GM18951 (cell line): ENCODE results near the gene DTX4.

Experiments
- POLR2A ChIP-seq: IDR thresholded peaks from 4 replicates; pipeline ENCODE4 v1.6.1; 2011; ENCODE audit warnings: mild to moderate bottlenecking; ENCODE audit not compliant: insufficient read length, insufficient read depth; ENCODE audit errors: extremely low read depth
- in situ Hi-C: fragments of 300-500 bp; cut with MboI; formaldehyde crosslinking; loops from one replicate; pipeline ENCODE4 v1.12.0; 2022; ENCODE audit warnings: low sequenced_read_pairs, mixed read lengths, inconsistent platforms; ENCODE audit not compliant: unreplicated experiment

The DTX4 gene

GRCh38 chr11:59179121-59179520, 7.2 kb downstream of the DTX4 start:
- in situ Hi-C loops, result no loop called here
- TF ChIP-seq POLR2A, result no peak

GRCh38 chr11:59180168-59180776, 8.3 kb downstream of the DTX4 start:
- in situ Hi-C loops, result no loop called here
- no peak for TF ChIP-seq POLR2A

GRCh38 chr11:59180907-59181306, 9.0 kb downstream of the DTX4 start:
- in situ Hi-C loops, result no loop called here
- no peak for TF ChIP-seq POLR2A

GRCh38 chr11:59181746-59182456, 10.0 kb downstream of the DTX4 start:
- in situ Hi-C loops, result no loop called here
- no peak for TF ChIP-seq POLR2A

- in situ Hi-C loops, result no loop called here
- no peak for TF ChIP-seq POLR2A
Measured at GRCh38 chr11:59182457-59183151, 10.7 kb downstream of the DTX4 start.

GRCh38 chr11:59183771-59184170, 11.8 kb downstream of the DTX4 start:
- in situ Hi-C loops, result no loop called here
- no peak for TF ChIP-seq POLR2A

GRCh38 chr11:59184691-59185339, 12.9 kb downstream of the DTX4 start:
- no peak for TF ChIP-seq POLR2A
- in situ Hi-C loops, result no loop called here

- no peak for TF ChIP-seq POLR2A
- in situ Hi-C loops, result no loop called here
Measured at GRCh38 chr11:59185386-59185945, 13.5 kb downstream of the DTX4 start.

- in situ Hi-C loops, result no loop called here
- TF ChIP-seq POLR2A, result no peak
Measured at GRCh38 chr11:59186130-59186594, 14.2 kb downstream of the DTX4 start.

- in situ Hi-C loops, result no loop called here
- TF ChIP-seq POLR2A, result no peak
Measured at GRCh38 chr11:59187035-59187434, 15.1 kb downstream of the DTX4 start.

- no peak for TF ChIP-seq POLR2A
- in situ Hi-C loops, result no loop called here
Measured at GRCh38 chr11:59187587-59187986, 15.7 kb downstream of the DTX4 start.

GRCh38 chr11:59188954-59189353, 17.0 kb downstream of the DTX4 start:
- in situ Hi-C loops, result no loop called here
- no peak for TF ChIP-seq POLR2A

- TF ChIP-seq POLR2A, result no peak
- in situ Hi-C loops, result loop anchor here (10.0 kb wide), 1 partner anchor 235 kb away; the partner anchor contains the start of gene OR5A2
Measured at GRCh38 chr11:59189986-59190385, 18.1 kb downstream of the DTX4 start.
